Neural cell (in vitro differentiated cells): Measurements from ENCODE around the gene TNS4. TPM values are rescaled to one million over a fixed set of nuclear protein-coding genes. Genes with fewer than 3 reads are reported as not detected.

Experiments
- H2AFZ ChIP-seq: fragments of 200-600, 300-800 bp; sonication (generic), shearing (Covaris generic); 2 replicates; pipeline ENCODE4 v1.6.0; 2014; ENCODE audit warnings: low read depth, mild to moderate bottlenecking, antibody characterized with exemption, low read length, moderate library complexity
- H3F3A ChIP-seq: fragments of 200-600 bp; shearing (Covaris generic); 2 replicates; pipeline ENCODE4 v1.6.1; 2016; ENCODE audit warnings: mild to moderate bottlenecking, moderate library complexity, mixed read lengths, antibody characterized with exemption, low read length; ENCODE audit not compliant: insufficient read depth, poor library complexity, severe bottlenecking
- H3K27ac ChIP-seq: fragments of 200-600, 300-800 bp; sonication (generic), shearing (Covaris generic); 2 replicates; pipeline ENCODE4 v1.5.1; 2014; ENCODE audit warnings: mild to moderate bottlenecking, low read length, moderate library complexity
- H3K27me3 ChIP-seq: fragments of 300-800, 200-600 bp; sonication (generic), shearing (Covaris generic); 2 replicates; pipeline ENCODE4 v1.6.0; 2014; ENCODE audit warnings: mild to moderate bottlenecking, low read depth, low read length, moderate library complexity; ENCODE audit not compliant: insufficient read depth
- H3K36me3 ChIP-seq: fragments of 300-800, 200-600 bp; sonication (generic), shearing (Covaris generic); 2 replicates; pipeline ENCODE4 v1.5.1; 2014; ENCODE audit warnings: mild to moderate bottlenecking, antibody characterized with exemption, low read length, moderate library complexity; ENCODE audit not compliant: insufficient read depth
- H3K4me2 ChIP-seq: fragments of 300-800, 200-600 bp; sonication (generic), shearing (Covaris generic); 2 replicates; pipeline ENCODE4 v1.6.0; 2014; ENCODE audit warnings: mild to moderate bottlenecking, low read length
- H3K4me3 ChIP-seq: fragments of 300-800, 200-600 bp; sonication (generic), shearing (Covaris generic); 2 replicates; pipeline ENCODE4 v1.5.1; 2014; ENCODE audit warnings: mild to moderate bottlenecking, low read length, moderate library complexity
- H3K79me2 ChIP-seq: fragments of 200-600 bp; shearing (Covaris generic); replicated peaks from 2 replicates; pipeline ENCODE4 v1.6.0; 2014; ENCODE audit warnings: mild to moderate bottlenecking, low read length, moderate library complexity; ENCODE audit not compliant: insufficient read depth
- H3K9ac ChIP-seq: fragments of 300-800, 200-600 bp; sonication (generic), shearing (Covaris generic); 2 replicates; pipeline ENCODE4 v1.6.1; 2016; ENCODE audit warnings: mild to moderate bottlenecking, low read length, mixed read lengths
- H3K9me2 ChIP-seq: fragments of 200-600 bp; shearing (Covaris generic); 2 replicates; pipeline ENCODE4 v1.6.1; 2016; ENCODE audit warnings: mild to moderate bottlenecking, low read length, mixed read lengths; ENCODE audit not compliant: insufficient read depth
- H3K9me3 ChIP-seq: fragments of 200-600, 300-800 bp; sonication (generic), shearing (Covaris generic); 2 replicates; pipeline ENCODE4 v1.6.1; 2016; ENCODE audit warnings: mild to moderate bottlenecking, mixed run types, low read length, moderate library complexity, mixed read lengths
- H4K20me1 ChIP-seq: fragments of 200-600 bp; shearing (Covaris generic); 2 replicates; pipeline ENCODE4 v1.6.1; 2016; ENCODE audit warnings: mild to moderate bottlenecking, mixed run types; ENCODE audit not compliant: insufficient read depth
- CTCF ChIP-seq: fragments of 450-650 bp; IDR thresholded peaks from 2 replicates; pipeline ENCODE4 v1.5.1; 2014; ENCODE audit warnings: antibody characterized with exemption, mild to moderate bottlenecking, moderate library complexity; ENCODE audit not compliant: poor library complexity, severe bottlenecking
- EP300 ChIP-seq: fragments of 450-650 bp; conservative IDR thresholded peaks from 2 replicates; pipeline ENCODE4 v1.6.1; 2014; ENCODE audit warnings: antibody characterized with exemption, mild to moderate bottlenecking, moderate library complexity; ENCODE audit not compliant: poor library complexity, severe bottlenecking
- EZH2 ChIP-seq: fragments of 200-600, 300-800 bp; shearing (Covaris generic), sonication (generic); IDR thresholded peaks from 2 replicates; pipeline ENCODE4 v1.6.1; 2014; ENCODE audit warnings: antibody characterized with exemption, low read length, borderline replicate concordance, mild to moderate bottlenecking; ENCODE audit not compliant: insufficient read depth, poor library complexity, severe bottlenecking
- MXI1 ChIP-seq: fragments of 450-650 bp; conservative IDR thresholded peaks from 2 replicates; pipeline ENCODE4 v1.6.1; 2014; ENCODE audit warnings: antibody characterized with exemption, mild to moderate bottlenecking; ENCODE audit not compliant: poor library complexity, severe bottlenecking
- POLR2AphosphoS5 ChIP-seq: IDR thresholded peaks from 2 replicates; pipeline ENCODE4 v1.6.1; 2012
- RAD21 ChIP-seq: fragments of 450-650 bp; conservative IDR thresholded peaks from 2 replicates; pipeline ENCODE4 v1.6.1; 2014; ENCODE audit warnings: antibody characterized with exemption, mild to moderate bottlenecking, moderate library complexity
- REST ChIP-seq: IDR thresholded peaks from 2 replicates; pipeline ENCODE4 v1.6.1; 2012; ENCODE audit warnings: borderline replicate concordance
- SMC3 ChIP-seq: fragments of 450-650 bp; conservative IDR thresholded peaks from 2 replicates; pipeline ENCODE4 v1.6.1; 2014; ENCODE audit warnings: antibody characterized with exemption, mild to moderate bottlenecking, moderate library complexity; ENCODE audit not compliant: poor library complexity
- TAF1 ChIP-seq: IDR thresholded peaks from 2 replicates; pipeline ENCODE4 v1.6.1; 2012; ENCODE audit warnings: low read depth
- polyA plus RNA-seq: library from polyadenylated mRNA; depleted of rRNA; stranded (reverse); fragments of >200 nt; gene quantifications from 2 replicates; pipeline ENCODE4 v1.2.3, GENCODE V29; 2014

TNS4 gene
- polyA plus RNA-seq, 1 donor from 2014 or later = not detected

DNA sequence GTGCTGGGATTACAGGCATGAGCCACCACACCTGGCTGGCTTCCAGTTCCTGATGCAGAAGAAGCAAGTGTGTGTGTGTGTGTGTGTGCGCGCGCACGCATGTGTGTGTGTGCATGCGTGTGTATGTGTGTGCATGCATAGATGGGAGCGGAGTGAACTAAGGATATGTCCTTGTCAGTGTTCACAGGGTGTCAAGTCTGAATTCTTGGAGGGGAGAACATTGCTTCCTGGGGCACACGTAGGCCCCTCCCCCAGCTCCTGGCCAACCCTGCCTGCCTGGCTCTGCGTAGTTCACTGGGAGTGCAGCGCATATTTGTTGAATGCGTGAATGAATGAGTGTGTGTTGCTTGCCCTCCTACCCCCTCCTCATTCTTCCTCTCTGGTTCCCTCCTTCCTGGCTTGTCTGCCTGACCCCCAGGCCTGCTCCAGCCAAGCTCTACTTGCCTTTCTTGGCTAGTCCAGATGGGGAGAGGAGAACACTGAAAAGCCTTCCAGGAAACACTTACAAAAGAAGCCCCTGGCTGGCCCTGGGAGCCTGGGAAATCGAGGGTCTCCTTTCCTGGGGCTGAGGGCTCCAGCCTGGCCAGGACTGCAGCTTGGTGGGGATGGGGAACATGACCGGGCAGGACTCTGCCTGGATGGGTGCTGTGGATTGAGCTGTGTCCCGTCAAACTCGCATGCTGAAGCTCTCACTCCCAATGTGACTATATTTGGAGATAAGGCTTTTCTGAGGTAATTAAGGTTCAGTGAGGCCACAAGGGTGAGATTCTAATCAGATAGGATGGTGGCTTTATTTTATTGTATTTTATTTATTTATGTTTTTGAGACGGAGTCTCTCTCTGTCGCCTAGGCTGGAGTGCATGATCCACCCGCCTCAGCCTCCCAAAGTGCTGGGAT, 30.2 kb downstream of the TNS4 start:
- H3K4me3 ChIP-seq = no peak overlapping the region
- no peaks in the 10 kb centered on the region for H3K36me3 ChIP-seq
- H3K4me2 ChIP-seq = no peak overlapping the region
- H3K79me2 ChIP-seq = no peaks in the 10 kb centered on the region
- no peak for TF ChIP-seq REST
- no peak for TF ChIP-seq CTCF
- H3F3A ChIP-seq = no peaks in the 10 kb centered on the region
- no peak overlapping the region for H3K27ac ChIP-seq
- peaks cover 3% of the 10 kb centered on the region for H3K9me3 ChIP-seq
- no peaks in the 10 kb centered on the region for H3K9me2 ChIP-seq
- H3K9ac ChIP-seq = no peak overlapping the region
- no peaks in the 10 kb centered on the region for H3K27me3 ChIP-seq
- H2AFZ ChIP-seq = no peak overlapping the region
- no peaks in the 10 kb centered on the region for H4K20me1 ChIP-seq

DNA sequence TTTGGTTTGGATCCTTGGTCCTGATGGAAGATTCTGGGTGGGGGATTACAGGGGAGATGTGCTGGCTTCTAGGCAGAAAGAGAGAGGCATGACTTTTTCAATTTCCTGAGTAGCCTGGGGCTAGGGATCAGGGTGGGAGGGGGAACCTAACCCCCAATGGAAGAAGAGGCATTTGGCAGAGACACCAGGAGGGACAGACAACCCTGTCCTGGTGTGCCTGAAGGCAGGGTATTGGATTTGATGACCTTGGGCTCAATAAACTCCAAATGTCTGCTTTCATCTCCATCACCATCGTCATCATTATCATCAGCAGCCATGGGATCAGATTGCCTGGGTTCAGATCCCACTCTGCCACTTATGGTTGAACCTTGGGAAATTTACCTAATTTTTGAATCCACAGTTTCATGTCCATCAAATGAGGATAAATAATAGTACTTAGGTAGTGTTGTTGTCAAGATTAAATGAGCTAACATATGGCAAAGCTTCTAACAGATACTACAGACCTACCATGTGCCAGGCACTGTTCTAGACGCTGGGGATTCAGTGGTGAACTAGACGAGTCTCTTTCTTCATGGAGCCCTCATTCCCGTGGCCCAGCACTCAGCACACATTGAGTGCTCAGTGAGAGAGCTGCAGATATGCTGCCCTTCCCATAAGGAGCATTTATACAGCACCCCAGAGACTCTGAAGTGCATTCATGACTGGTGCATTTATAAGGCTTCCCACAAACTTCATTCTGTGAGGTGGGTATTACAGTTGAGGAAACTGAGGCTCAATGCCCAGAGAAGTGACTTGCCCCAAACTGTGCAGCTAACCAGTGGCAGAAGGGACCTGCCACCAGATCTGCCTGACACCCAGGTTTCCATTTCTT, 31.4 kb downstream of the TNS4 start:
- no peak overlapping the region for H2AFZ ChIP-seq
- H3K4me2 ChIP-seq = no peak overlapping the region

More for the DNA sequence above, 31.4 kb downstream of the TNS4 start:
- TF ChIP-seq RAD21 (no peak), EP300 (no peak), CTCF (no peak), EZH2 (no peak), REST (no peak), MXI1 (no peak), SMC3 (no peak), TAF1 (no peak), POLR2AphosphoS5 (no peak)
- Histone ChIP-seq H4K20me1 (no peaks in the 10 kb centered on the region), H3K27me3 (no peaks in the 10 kb centered on the region), H3K9ac (no peak overlapping the region), H3F3A (no peaks in the 10 kb centered on the region), H3K27ac (no peak overlapping the region), H3K79me2 (no peaks in the 10 kb centered on the region), H3K4me3 (no peak overlapping the region), H3K9me3 (peaks cover 3% of the 10 kb centered on the region), H3K36me3 (no peaks in the 10 kb centered on the region), H3K9me2 (no peaks in the 10 kb centered on the region)
